ENCODE measurements around the gene TSPAN5. TPM values are rescaled to one million over a fixed set of nuclear protein-coding genes. Genes with fewer than 3 reads are reported as not detected.

The TSPAN5 gene
- total RNA-seq, 2 donors from 2014 or later: 7.4 to 11.8 TPM

GRCh38 chr4:98446499-98447375, 211.7 kb downstream of the TSPAN5 start:
- Histone ChIP-seq H3K27ac (ENCODE audit: low read depth, low read length) (no peak overlapping the region), H3K4me1 (ENCODE audit: control insufficient read depth, insufficient read depth, low read length) (no peaks in the 10 kb centered on the region), H3K9ac (ENCODE audit: extremely low read depth, low read length, poor library complexity, severe bottlenecking) (no peak overlapping the region), H3K36me3 (ENCODE audit: control insufficient read depth, insufficient read depth, low read length) (peaks cover 13% of the 10 kb centered on the region), H3K4me3 (ENCODE audit: low read length) (no peak overlapping the region), H3K9me3 (ENCODE audit: control insufficient read depth, low read length) (no peaks in the 10 kb centered on the region), H3K27me3 (ENCODE audit: control insufficient read depth, insufficient read depth, low read length, poor library complexity, severe bottlenecking) (no peaks in the 10 kb centered on the region)
- TF ChIP-seq CTCF (conservative IDR thresholded peaks at IDR 0.05): no peak
- H3K36me3 Mint-ChIP-seq (ENCODE audit: low read depth): peaks cover 17% of the 10 kb centered on the region
- no peaks in the 10 kb centered on the region for H3K9me3 Mint-ChIP-seq
- no peak overlapping the region for H3K27ac Mint-ChIP-seq
- no peaks in the 10 kb centered on the region for H3K27me3 Mint-ChIP-seq (ENCODE audit: insufficient read depth)
- no peak overlapping the region for H3K4me3 Mint-ChIP-seq
- no peak for DNase-seq
- WGBS, 2 experiments (ENCODE audit: insufficient coverage in 1 of 2, insufficient read length in 1 of 2): 91 to 100% methylated on average over 1 to 10 of the region's 10 CpGs
- no peaks in the 10 kb centered on the region for H3K4me1 Mint-ChIP-seq

- no peaks in the 10 kb centered on the region for H3K9me3 ChIP-seq (ENCODE audit: control insufficient read depth, low read length)
- no peak for DNase-seq
- no peaks in the 10 kb centered on the region for H3K27me3 ChIP-seq (ENCODE audit: control insufficient read depth, insufficient read depth, low read length, poor library complexity, severe bottlenecking)
- H3K27ac Mint-ChIP-seq: no peak overlapping the region
- H3K36me3 Mint-ChIP-seq (ENCODE audit: low read depth): peaks cover 25% of the 10 kb centered on the region
- peaks cover 23% of the 10 kb centered on the region for H3K36me3 ChIP-seq (ENCODE audit: control insufficient read depth, insufficient read depth, low read length)
- no peak overlapping the region for H3K9ac ChIP-seq (ENCODE audit: extremely low read depth, low read length, poor library complexity, severe bottlenecking)
- no peaks in the 10 kb centered on the region for H3K4me1 Mint-ChIP-seq
- no peak overlapping the region for H3K4me3 ChIP-seq (ENCODE audit: low read length)
- H3K27ac ChIP-seq (ENCODE audit: low read depth, low read length): no peak overlapping the region
- H3K9me3 Mint-ChIP-seq: no peaks in the 10 kb centered on the region
- no peaks in the 10 kb centered on the region for H3K4me1 ChIP-seq (ENCODE audit: control insufficient read depth, insufficient read depth, low read length)
- H3K27me3 Mint-ChIP-seq (ENCODE audit: insufficient read depth): no peaks in the 10 kb centered on the region
- H3K4me3 Mint-ChIP-seq: no peak overlapping the region
- no peak for TF ChIP-seq CTCF (conservative IDR thresholded peaks at IDR 0.05)
These were observed 214.0 kb downstream of the TSPAN5 start for GRCh38 chr4:98444371-98444770.

GRCh38 chr4:98434816-98435215, 223.6 kb downstream of the TSPAN5 start:
- no peak for DNase-seq
- Histone ChIP-seq H3K27me3 (ENCODE audit: control insufficient read depth, insufficient read depth, low read length, poor library complexity, severe bottlenecking) (no peaks in the 10 kb centered on the region), H3K36me3 (ENCODE audit: control insufficient read depth, insufficient read depth, low read length) (peaks cover 31% of the 10 kb centered on the region), H3K4me3 (ENCODE audit: low read length) (no peak overlapping the region), H3K4me1 (ENCODE audit: control insufficient read depth, insufficient read depth, low read length) (no peaks in the 10 kb centered on the region), H3K9ac (ENCODE audit: extremely low read depth, low read length, poor library complexity, severe bottlenecking) (no peak overlapping the region), H3K9me3 (ENCODE audit: control insufficient read depth, low read length) (no peaks in the 10 kb centered on the region), H3K27ac (ENCODE audit: low read depth, low read length) (no peak overlapping the region)
- H3K4me3 Mint-ChIP-seq: no peak overlapping the region
- no peaks in the 10 kb centered on the region for H3K27me3 Mint-ChIP-seq (ENCODE audit: insufficient read depth)
- 96 to 98% methylated on average over 6 of the region's 6 CpGs for WGBS, 2 experiments (ENCODE audit: insufficient coverage in 1 of 2, insufficient read length in 1 of 2)
- TF ChIP-seq CTCF (conservative IDR thresholded peaks at IDR 0.05): no peak
- no peaks in the 10 kb centered on the region for H3K4me1 Mint-ChIP-seq
- no peak overlapping the region for H3K27ac Mint-ChIP-seq
- no peaks in the 10 kb centered on the region for H3K9me3 Mint-ChIP-seq
- H3K36me3 Mint-ChIP-seq (ENCODE audit: low read depth): peaks cover 41% of the 10 kb centered on the region

Data from endodermal cell (in vitro differentiated cells).